Fibroblast of mammary gland (primary cell): ENCODE results near the gene RMDN2.

ENCODE experiments used
- DNase-seq: peaks from one replicate; pipeline ENCODE4 v3.0.0-alpha.2; 2010; ENCODE audit warnings: low read depth
- H3K4me3 ChIP-seq: 2 replicates; pipeline ENCODE4 v1.5.1; 2011; ENCODE audit warnings: low read depth, mild to moderate bottlenecking, low read length, moderate library complexity; ENCODE audit not compliant: control insufficient read depth
- TF ChIP-seq, protein P1 (sequence below): conservative IDR thresholded peaks from 2 replicates; pipeline ENCODE4 v1.5.1; 2011; ENCODE audit warnings: low read depth, low read length, inconsistent platforms; ENCODE audit not compliant: control insufficient read depth, insufficient read depth

RMDN2 gene

DNA sequence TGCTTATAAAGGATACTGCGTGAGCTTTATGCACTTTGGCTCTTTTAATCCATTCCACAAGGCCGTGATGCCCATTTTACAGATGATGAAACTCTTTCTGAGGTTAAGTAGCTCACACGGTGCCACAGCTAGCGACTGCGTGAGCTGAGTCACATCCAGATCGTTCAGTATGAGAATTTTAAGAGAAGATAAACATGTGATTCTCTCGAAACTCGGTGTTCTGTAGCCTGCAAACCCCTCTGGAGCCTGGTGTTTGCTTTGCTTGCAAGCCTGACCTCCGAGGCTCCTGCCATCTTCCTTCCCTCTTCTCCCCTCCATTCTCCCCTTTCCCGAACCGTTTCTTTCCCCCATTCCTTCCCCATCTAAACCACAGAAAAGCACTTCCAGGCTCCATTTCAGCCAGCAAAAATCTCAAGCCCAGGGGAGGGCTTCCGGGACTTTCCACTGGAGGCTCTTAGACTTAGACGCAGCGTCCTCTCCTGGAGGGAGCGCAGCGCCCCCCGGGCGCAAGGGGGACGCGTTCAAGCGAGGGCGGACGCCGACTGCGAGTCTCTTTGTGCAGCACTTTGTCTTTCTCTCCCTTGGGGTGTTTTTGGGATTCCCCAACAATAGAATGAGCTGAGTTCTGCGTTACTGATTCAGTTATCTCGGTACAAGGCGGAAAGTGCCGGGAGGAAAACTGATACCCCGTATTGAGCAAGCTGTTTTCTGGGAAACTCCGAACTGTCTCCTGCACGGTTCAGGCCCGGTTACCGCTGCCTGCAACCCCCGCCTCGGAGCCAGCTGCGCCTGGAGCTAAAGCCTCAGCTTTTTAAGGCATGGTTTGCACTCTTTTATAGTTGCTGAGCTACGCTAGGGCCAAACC is 112.9 kb downstream of the RMDN2 start:
- DNase-seq, result peak; percentile 77
- TF ChIP-seq, protein P1, sequence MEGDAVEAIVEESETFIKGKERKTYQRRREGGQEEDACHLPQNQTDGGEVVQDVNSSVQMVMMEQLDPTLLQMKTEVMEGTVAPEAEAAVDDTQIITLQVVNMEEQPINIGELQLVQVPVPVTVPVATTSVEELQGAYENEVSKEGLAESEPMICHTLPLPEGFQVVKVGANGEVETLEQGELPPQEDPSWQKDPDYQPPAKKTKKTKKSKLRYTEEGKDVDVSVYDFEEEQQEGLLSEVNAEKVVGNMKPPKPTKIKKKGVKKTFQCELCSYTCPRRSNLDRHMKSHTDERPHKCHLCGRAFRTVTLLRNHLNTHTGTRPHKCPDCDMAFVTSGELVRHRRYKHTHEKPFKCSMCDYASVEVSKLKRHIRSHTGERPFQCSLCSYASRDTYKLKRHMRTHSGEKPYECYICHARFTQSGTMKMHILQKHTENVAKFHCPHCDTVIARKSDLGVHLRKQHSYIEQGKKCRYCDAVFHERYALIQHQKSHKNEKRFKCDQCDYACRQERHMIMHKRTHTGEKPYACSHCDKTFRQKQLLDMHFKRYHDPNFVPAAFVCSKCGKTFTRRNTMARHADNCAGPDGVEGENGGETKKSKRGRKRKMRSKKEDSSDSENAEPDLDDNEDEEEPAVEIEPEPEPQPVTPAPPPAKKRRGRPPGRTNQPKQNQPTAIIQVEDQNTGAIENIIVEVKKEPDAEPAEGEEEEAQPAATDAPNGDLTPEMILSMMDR, result peak; percentile 46
- H3K4me3 ChIP-seq, result peak overlapping the region; percentile 34

DNA sequence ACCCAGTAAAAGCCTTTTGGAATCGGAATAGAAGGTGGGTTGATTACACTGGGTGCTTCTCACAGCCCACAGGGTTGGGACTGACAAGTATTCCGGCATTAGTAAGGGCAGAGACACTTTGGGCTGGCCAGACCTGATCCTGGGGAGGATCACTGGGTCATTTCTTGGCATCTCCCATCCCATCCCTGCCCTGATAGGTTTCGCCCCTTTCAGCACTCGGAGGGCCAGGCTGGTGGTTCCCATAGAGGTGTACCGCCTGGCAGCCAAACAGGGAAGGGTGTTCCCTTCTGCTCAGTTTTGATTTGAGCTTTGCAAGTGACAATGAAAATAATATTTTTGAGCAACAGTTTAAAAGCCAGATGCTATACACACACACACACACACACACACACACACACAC is 113.6 kb downstream of the RMDN2 start:
- TF ChIP-seq, protein P1, result no peak
- no peak for DNase-seq
- H3K4me3 ChIP-seq, result peak overlapping the region; percentile 34

DNA sequence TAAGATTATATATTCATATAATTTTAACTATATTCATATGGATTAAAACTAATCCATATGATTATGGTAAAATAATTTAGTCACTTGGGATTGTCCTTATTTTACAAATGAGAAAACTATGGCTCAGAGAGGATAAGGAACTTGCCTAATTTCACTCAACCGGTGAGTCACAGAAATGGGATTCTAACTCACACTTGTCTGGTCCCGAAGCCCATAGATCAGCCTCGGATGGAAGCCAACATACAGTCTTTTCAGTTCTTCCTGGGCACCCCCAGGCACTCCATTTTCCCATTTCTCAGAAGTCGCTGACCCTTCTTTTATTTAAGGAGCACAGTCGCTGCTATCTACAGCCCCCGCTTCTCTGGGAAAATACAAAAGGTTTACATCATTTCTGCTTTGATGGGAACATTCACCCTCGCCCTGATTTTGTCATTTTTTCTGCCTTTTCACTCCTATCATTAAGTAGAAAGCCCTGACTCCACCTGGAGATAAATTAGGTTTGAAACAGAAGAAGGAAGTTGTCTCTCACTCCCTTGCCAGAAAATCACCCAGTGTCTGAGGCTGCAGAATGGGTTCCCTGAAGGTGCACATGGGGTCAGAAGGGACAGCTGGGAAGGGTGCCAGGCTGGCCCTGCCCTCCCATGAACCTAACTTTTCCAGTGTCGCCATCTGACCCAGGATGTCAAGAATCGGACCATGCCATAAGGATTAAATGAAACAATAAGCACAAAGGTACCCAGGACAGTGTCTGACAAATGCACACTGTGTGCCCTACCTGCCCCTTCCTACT is 114.2 kb downstream of the RMDN2 start:
- peak; percentile 85 for DNase-seq
- TF ChIP-seq, protein P1, result no peak
- H3K4me3 ChIP-seq, result no peak overlapping the region

DNA sequence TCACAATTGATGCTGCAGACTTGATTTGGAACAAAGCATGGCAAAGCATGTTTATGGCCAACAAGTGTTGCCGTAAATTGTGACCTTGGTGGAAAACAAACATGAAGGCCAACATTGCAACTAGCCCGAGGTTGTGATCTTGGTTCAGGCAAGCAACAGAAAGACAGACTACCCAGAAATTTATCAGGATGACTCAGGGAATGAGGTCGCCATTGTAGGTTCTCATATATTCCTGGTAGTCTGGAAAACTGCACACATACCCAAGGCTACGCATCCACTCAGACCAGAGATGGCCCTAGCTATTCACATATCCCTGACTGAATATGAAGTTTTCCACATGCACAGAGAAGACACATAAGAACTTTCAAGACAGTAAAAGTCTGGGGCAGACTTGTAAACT is 120.7 kb downstream of the RMDN2 start:
- TF ChIP-seq, protein P1, result no peak
- DNase-seq, result no peak
- H3K4me3 ChIP-seq, result no peak overlapping the region

DNA sequence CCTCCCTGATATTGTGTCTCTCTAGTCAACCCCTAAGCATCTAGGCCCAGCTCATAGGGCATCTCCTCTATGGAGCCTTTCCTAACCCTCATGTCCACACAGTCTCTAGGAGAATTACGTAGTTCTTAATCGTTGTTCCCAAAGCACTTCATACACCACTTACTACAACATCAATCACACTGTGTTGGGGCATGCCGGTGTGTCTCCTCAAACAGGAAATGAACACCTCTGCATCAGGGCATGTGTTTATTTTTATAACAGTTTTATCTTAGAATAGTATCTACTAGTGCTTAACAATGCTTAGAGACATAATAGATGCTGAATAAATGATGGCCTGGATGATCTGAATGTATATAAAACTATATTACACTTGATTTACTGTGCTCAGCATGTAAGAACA is 131.1 kb downstream of the RMDN2 start:
- H3K4me3 ChIP-seq, result no peak overlapping the region
- DNase-seq, result no peak
- TF ChIP-seq, protein P1, result no peak

DNA sequence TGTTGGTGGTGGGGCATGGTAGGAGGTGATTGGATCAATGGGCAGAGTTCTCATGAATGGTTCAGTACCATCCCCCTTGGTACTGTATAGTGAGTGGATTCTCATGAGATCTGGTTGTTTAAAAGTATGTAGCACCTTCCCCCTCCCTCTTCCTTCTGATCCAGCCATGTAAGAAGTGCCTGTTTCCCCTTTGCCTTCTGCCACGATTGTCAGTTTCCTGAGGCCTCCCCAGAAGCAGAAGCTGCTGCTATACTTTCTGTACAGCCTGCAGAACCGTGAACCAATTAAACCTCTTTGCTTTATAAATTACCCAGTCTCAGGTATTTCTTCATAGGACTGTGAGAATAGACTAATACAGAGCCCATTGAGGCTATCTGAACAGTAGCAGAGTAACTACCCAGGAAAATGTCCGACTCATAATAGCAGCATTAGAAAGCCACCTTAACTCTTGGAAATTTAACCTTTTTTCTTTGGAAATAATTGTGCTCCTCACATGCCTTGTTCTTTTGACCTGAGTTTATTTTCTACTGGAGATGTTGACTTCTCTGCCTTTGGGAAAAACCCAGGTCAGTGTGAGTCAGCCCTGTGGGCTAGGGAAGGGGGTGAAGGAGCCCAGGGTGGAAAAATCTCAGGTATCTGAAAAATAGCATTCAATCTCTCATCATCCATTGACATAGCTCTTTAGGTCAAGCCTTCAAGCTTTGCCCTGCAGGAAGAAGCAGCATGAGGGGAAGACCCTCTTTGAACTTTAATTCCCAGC is 132.7 kb downstream of the RMDN2 start:
- no peak overlapping the region for H3K4me3 ChIP-seq
- DNase-seq, result no peak
- TF ChIP-seq, protein P1, result no peak
